ENCODE data around the gene ANAPC13. TPM values are rescaled to one million over a fixed set of nuclear protein-coding genes. Genes with fewer than 3 reads are reported as not detected.

The ANAPC13 gene
- total RNA-seq, 3 donors from 2014 or later, result 28.9 to 44.6 (median 36.4) TPM

DNA sequence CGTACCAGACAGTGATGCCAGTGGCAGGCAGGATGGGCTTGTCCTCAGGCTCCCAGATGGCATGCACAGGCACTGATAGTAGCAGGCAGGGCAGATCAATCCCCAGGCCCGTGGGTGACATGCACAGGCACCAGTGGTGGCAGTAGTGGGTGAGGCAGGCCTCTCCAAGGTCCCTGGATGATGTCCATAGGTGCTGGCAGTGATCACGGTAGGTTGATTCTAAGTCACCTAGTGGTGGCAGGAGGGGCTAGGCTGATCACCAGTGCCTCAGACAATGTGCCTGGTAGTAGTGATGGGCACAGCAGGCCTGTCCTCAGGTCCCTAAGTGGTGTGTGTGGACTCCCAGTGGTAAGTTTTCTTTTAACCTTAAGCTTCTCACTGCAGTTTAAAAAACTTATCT is 19.7 kb upstream of the ANAPC13 start:
- no peaks in the 10 kb centered on the region for H3K9me3 ChIP-seq
- ATAC-seq (no peak), DNase-seq (no peak)
- H3K4me3 ChIP-seq, result no peak overlapping the region
- no peaks in the 10 kb centered on the region for H3K4me1 ChIP-seq (ENCODE audit: low read depth)
- TF ChIP-seq, protein P1, sequence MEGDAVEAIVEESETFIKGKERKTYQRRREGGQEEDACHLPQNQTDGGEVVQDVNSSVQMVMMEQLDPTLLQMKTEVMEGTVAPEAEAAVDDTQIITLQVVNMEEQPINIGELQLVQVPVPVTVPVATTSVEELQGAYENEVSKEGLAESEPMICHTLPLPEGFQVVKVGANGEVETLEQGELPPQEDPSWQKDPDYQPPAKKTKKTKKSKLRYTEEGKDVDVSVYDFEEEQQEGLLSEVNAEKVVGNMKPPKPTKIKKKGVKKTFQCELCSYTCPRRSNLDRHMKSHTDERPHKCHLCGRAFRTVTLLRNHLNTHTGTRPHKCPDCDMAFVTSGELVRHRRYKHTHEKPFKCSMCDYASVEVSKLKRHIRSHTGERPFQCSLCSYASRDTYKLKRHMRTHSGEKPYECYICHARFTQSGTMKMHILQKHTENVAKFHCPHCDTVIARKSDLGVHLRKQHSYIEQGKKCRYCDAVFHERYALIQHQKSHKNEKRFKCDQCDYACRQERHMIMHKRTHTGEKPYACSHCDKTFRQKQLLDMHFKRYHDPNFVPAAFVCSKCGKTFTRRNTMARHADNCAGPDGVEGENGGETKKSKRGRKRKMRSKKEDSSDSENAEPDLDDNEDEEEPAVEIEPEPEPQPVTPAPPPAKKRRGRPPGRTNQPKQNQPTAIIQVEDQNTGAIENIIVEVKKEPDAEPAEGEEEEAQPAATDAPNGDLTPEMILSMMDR (IDR thresholded peaks at IDR 0.05), result no peak
- intact Hi-C loops (cut with DNase I, micrococcal nuclease), result no loop called here
- no peaks in the 10 kb centered on the region for H3K36me3 ChIP-seq (ENCODE audit: low read depth)

DNA sequence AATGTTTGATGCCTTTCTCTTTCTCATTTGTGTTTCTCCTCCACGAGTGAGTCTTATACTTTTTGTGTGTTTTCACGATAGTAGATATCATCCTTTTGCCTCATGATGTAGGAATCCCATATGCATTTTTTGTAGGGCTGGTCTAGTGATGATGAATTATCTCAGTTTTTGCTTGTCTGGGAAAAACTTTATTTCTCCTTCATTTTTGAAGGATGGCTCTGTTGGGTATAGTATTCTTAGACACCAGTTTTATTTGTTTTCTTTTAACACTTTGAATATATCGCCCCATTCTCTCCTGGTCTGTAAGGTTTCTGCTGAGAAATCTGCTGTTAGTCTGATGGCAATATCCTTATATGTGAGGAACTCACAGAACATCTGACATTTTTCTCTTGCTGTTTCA is 18.3 kb upstream of the ANAPC13 start:
- Histone ChIP-seq H3K9me3 (no peaks in the 10 kb centered on the region), H3K4me1 (ENCODE audit: low read depth) (no peaks in the 10 kb centered on the region), H3K36me3 (ENCODE audit: low read depth) (no peaks in the 10 kb centered on the region), H3K4me3 (no peak overlapping the region)
- no peak for DNase-seq
- no peak for ATAC-seq
- intact Hi-C loops (cut with DNase I, micrococcal nuclease), result no loop called here
- TF ChIP-seq, protein P1 (IDR thresholded peaks at IDR 0.05), result no peak

GRCh38 chr3:134503266-134503665 is 17.5 kb upstream of the ANAPC13 start:
- Histone ChIP-seq H3K4me3 (no peak overlapping the region), H3K4me1 (ENCODE audit: low read depth) (no peaks in the 10 kb centered on the region), H3K36me3 (ENCODE audit: low read depth) (no peaks in the 10 kb centered on the region), H3K9me3 (no peaks in the 10 kb centered on the region)
- DNase-seq (no peak), ATAC-seq (no peak)
- intact Hi-C loops (cut with DNase I, micrococcal nuclease), result no loop called here
- TF ChIP-seq, protein P1 (IDR thresholded peaks at IDR 0.05), result no peak

DNA sequence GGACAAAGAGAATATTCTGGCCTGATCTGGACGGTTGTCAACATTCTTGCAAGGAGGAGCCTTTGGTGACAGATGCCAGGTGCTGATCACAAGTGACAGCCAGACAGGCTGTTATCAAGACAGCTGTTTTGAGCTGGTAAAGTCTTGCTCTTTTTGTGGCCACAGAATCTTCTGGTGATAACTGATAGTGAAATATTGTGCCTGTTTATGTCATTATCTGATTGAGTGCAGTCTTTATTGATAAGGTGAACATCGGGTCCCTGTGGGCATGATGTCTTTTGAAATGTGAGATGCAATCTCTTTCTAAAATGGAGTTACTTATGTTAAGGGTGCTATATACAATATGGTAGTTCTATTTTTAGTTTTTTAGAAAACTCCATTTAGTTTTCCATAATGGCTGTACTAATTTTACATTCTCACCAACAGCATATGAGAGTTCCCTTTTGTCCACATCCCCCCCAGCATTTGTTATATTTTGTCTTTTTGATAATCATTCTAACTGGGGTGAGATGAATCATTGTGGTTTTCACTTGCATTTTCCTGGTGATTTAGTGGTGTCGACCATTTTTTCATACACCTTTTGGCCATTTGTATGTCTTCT is 10.8 kb upstream of the ANAPC13 start:
- intact Hi-C loops (cut with DNase I, micrococcal nuclease), result no loop called here
- Histone ChIP-seq H3K4me3 (no peak overlapping the region), H3K4me1 (ENCODE audit: low read depth) (no peaks in the 10 kb centered on the region), H3K36me3 (ENCODE audit: low read depth) (no peaks in the 10 kb centered on the region), H3K9me3 (no peaks in the 10 kb centered on the region)
- no peak for DNase-seq
- no peak for ATAC-seq
- TF ChIP-seq, protein P1 (IDR thresholded peaks at IDR 0.05), result no peak

DNA sequence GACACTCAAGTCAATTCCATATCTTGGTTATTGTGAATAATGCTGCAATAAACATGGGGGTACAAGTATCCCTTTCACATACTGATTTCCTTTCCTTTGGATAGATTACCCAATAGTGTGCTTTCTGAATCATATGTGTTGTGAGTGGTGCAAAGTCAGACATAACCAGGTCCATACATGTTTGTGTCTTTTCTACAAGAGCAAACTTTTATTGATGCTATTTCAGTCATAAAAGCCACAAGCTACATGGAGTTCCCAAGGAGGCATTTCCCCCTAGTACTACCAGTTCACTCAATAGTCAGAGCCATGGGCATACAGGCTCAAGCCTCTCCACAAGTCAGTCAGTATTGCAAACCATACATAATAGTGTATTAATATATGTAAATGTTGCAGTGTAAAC is 10.2 kb upstream of the ANAPC13 start:
- DNase-seq (no peak), ATAC-seq (no peak)
- H3K9me3 ChIP-seq, result no peaks in the 10 kb centered on the region
- intact Hi-C loops (cut with DNase I, micrococcal nuclease), result no loop called here
- TF ChIP-seq, protein P1 (IDR thresholded peaks at IDR 0.05), result no peak
- H3K4me3 ChIP-seq, result no peak overlapping the region
- no peaks in the 10 kb centered on the region for H3K36me3 ChIP-seq (ENCODE audit: low read depth)
- no peaks in the 10 kb centered on the region for H3K4me1 ChIP-seq (ENCODE audit: low read depth)

- no peaks in the 10 kb centered on the region for H3K4me1 ChIP-seq (ENCODE audit: low read depth)
- H3K36me3 ChIP-seq (ENCODE audit: low read depth), result no peaks in the 10 kb centered on the region
- ATAC-seq (no peak), DNase-seq (no peak)
- TF ChIP-seq, protein P1 (IDR thresholded peaks at IDR 0.05), result no peak
- no peak overlapping the region for H3K4me3 ChIP-seq
- intact Hi-C loops (cut with DNase I, micrococcal nuclease), result no loop called here
- no peaks in the 10 kb centered on the region for H3K9me3 ChIP-seq
These were observed 8.7 kb upstream of the ANAPC13 start for GRCh38 chr3:134494495-134494894.
